Esophagus (tissue), 2 donors: Measurements from ENCODE around the gene SCMH1. TPM values are rescaled to one million over a fixed set of nuclear protein-coding genes. Genes with fewer than 3 reads are reported as not detected.
"Not testable (repeated sequence)": the region's sequence is repeated elsewhere in the genome, so short reads cannot be mapped to it uniquely, and the experiment has no call there.

Experiments
- H3K27ac ChIP-seq, 2 donors: one replicate each; pipeline ENCODE4 v1.5.1; 2013; ENCODE audit warnings: low read depth in 2 of 2, mild to moderate bottlenecking in 2 of 2, inconsistent platforms in 1 of 2, low read length in 1 of 2, moderate library complexity in 1 of 2
- H3K27me3 ChIP-seq, 2 donors: one replicate each; pipeline ENCODE4 v1.6.1; 2013; ENCODE audit warnings: low read length in 2 of 2, control low read depth in 1 of 2, mild to moderate bottlenecking in 1 of 2; ENCODE audit not compliant: insufficient read depth in 2 of 2, control insufficient read depth in 1 of 2
- H3K36me3 ChIP-seq, 2 donors: one replicate each; pipeline ENCODE4 v1.6.1; 2013; ENCODE audit warnings: low read length in 1 of 2; ENCODE audit not compliant: control insufficient read depth in 2 of 2, insufficient read depth in 2 of 2
- H3K4me1 ChIP-seq, 2 donors: one replicate each; pipeline ENCODE4 v1.6.1; 2013; ENCODE audit warnings: low read length in 1 of 2; ENCODE audit not compliant: control insufficient read depth in 2 of 2, insufficient read depth in 2 of 2
- H3K4me3 ChIP-seq, 2 donors: one replicate each; pipeline ENCODE4 v1.5.1; 2013; ENCODE audit warnings: low read length in 2 of 2, mild to moderate bottlenecking in 2 of 2, low read depth in 1 of 2, moderate library complexity in 1 of 2
- H3K9me3 ChIP-seq, 2 donors: one replicate each; pipeline ENCODE4 v1.6.1; 2013; ENCODE audit warnings: mild to moderate bottlenecking in 2 of 2, low read depth in 1 of 2, low read length in 1 of 2, moderate library complexity in 1 of 2; ENCODE audit not compliant: control insufficient read depth in 2 of 2, insufficient read depth in 1 of 2
- WGBS, 2 donors: extraction: QIAGEN DNeasy Blood & Tissue Kit; methylation state at CpG; one replicate each; pipeline ENCODE4 v1.1.7; 2013; 5-methylcytosine and 5-hydroxymethylcytosine counted together
- polyA plus RNA-seq, 2 donors: library from polyadenylated mRNA; stranded (reverse); fragments of 200-250 nt; gene quantifications; one replicate each; pipeline ENCODE4 v1.2.3, GENCODE V29; 2013
- donor health status: healthy with polysubstance abuse.
- donor health status: Bipolar disorder and iron deficiency.

The SCMH1 gene
- polyA plus RNA-seq, 2 donors: 11.1 to 12.8 TPM

DNA sequence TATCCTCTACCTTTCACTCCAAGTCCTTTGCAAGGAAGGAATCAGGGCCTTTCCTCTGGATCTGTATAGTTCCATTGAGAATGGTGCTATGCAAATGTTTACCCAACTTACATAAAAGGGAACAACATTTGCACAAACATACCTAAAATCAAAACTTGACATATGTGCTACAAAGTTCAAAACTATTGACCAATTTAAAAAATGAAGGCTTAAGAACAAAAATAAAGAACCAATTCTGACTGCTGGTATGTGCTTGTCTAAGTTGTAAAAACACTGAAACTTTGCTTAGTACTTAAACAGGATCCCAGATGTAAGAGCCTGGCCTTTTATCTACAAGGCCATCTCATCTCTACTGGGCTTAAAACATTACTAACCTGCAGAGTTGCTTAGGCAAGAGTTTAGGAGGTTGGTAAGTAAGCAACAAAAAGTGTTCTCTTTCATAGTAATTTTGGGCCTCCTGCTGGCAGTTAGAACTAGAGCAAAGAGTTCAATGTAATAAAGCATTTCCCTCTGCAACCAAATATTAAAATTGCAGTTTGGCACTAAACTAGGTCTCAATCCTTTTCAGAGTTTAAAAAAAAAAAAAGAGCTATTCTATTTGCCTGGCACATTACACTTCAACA lies 2.0 kb downstream of the SCMH1 start:
- Histone ChIP-seq H3K36me3 (no peaks in the 10 kb centered on the region), H3K27ac (no peak overlapping the region), H3K4me1 (no peaks in the 10 kb centered on the region), H3K4me3 (no peak overlapping the region), H3K9me3 (no peaks in the 10 kb centered on the region), H3K27me3 (no peaks in the 10 kb centered on the region)

DNA sequence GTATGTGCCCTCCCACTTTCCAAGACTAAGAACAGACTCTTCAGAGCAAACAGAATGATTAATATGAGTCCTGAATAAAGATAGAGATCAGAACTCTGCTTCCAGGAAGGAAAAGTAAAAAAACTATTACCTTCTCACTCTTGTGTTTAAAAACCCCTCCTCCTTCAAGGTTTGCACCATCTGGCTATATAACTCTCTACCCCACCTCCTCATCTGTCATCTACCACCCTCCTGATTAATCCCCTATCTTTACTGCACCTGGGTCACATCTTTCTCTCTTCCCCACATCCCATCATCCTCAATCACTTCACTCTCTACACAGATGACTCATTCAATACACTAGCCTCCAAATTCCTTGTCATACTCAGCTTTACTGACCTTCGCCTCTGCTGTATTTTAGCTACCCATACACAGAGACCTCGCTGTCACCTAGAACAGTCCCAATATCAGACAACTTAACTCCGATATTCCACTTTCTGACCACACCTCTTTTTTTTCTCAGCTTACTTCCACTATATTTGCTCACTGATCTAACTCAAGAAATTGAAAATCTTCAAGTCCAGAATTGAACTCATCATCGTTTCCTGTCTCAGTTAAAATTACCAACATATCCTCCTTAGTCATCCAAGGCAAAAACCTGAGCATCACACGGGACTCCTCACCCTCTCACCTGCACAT lies 3.7 kb downstream of the SCMH1 start:
- no peak overlapping the region for H3K27ac ChIP-seq
- no peaks in the 10 kb centered on the region for H3K27me3 ChIP-seq
- WGBS, 2 donors: 58 to 59% methylated on average over 5 of the region's 5 CpGs
- no peak overlapping the region for H3K4me3 ChIP-seq
- no peaks in the 10 kb centered on the region for H3K9me3 ChIP-seq
- H3K36me3 ChIP-seq: no peaks in the 10 kb centered on the region
- H3K4me1 ChIP-seq: no peaks in the 10 kb centered on the region

DNA sequence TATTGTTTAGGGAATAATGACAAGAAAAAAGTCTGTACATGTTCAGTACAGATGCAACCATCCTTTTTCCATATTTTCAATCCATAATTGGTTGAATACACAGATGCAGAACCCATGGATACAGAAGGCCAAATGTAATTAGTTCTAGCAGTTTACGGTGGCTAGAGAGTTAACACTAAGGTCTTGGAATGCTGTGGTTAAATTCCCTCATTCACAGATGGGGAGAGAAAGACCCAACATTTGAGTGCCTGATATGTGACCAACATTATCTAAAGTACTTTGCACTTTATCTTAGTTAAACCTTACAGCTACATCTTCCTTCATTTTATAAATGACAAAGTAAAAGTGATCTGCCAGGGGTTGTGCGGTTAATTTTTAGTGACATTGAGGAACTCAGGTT lies 5.3 kb downstream of the SCMH1 start:
- H3K36me3 ChIP-seq: no peaks in the 10 kb centered on the region
- H3K4me3 ChIP-seq: no peak overlapping the region
- WGBS, 2 donors: 88 to 95% methylated on average over 2 of the region's 2 CpGs
- no peaks in the 10 kb centered on the region for H3K27me3 ChIP-seq
- no peaks in the 10 kb centered on the region for H3K4me1 ChIP-seq
- H3K27ac ChIP-seq: no peak overlapping the region
- no peaks in the 10 kb centered on the region for H3K9me3 ChIP-seq

DNA sequence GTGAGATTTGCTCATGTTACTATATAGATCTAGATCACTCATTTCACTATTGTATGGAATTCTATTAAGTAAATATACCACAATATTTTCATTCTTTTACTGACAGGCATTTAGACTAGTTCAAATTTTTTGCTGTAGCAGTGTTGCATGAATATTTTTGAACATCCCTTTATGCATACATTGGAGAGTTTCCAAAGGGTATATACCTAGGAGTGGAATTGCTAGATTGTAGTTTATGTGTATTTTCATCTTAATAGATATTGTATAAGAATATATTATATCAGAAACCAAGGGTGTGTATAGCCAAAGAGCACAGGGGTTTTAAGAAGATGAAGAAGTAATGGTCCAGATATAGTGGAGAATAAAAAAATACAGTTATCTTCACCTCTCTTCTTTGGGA lies 6.2 kb downstream of the SCMH1 start:
- Histone ChIP-seq H3K9me3 (no peaks in the 10 kb centered on the region), H3K27me3 (no peaks in the 10 kb centered on the region), H3K27ac (no peak overlapping the region), H3K36me3 (no peaks in the 10 kb centered on the region), H3K4me3 (no peak overlapping the region), H3K4me1 (no peaks in the 10 kb centered on the region)

DNA sequence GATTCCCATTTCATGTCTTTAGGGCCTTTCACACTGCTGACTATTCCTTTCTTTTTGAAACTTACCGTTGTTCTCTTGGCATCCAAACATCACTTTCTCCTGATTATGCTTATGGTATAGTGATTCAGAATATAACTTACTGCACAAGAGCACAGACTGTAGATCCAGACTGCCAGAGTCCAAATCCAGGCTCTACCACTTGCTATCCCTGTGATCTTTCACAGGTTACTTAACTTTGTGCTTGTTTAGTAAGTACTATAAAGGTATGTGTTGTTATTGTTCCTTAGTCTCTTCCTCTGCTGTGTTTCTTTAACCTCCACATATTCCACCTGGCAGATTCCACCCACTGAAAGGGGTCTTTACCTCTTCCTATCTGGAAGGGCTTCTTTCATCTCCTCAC lies 8.4 kb downstream of the SCMH1 start:
- H3K27me3 ChIP-seq: no peaks in the 10 kb centered on the region
- H3K4me1 ChIP-seq: no peaks in the 10 kb centered on the region
- 55 to 64% methylated on average over 1 of the region's 1 CpG for WGBS, 2 donors
- no peaks in the 10 kb centered on the region for H3K9me3 ChIP-seq
- H3K27ac ChIP-seq: no peak overlapping the region
- no peaks in the 10 kb centered on the region for H3K36me3 ChIP-seq
- H3K4me3 ChIP-seq: no peak overlapping the region

DNA sequence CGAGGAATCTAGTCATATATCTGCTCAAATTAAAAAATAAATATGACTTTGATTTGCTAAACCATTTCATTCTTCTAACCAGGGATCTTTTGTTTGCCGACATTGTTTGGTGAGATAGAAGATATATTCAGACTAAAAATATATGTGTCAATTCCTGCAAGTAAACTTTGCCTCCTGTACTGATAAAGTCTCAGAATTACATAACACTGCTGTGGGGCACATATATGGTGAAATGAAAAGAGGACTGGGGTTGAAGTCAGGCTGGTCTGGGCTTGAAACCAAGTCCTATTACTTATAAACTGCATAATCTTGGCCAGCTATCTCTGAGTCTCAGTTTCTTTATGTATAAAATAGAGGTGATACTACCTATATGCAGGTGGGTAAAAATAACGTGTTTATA lies 9.8 kb downstream of the SCMH1 start:
- Histone ChIP-seq H3K27me3 (no peaks in the 10 kb centered on the region), H3K4me3 (no peak overlapping the region), H3K27ac (no peak overlapping the region), H3K4me1 (no peaks in the 10 kb centered on the region), H3K36me3 (no peaks in the 10 kb centered on the region), H3K9me3 (no peaks in the 10 kb centered on the region)
- WGBS, 2 donors: 48 to 57% methylated on average over 3 of the region's 3 CpGs

DNA sequence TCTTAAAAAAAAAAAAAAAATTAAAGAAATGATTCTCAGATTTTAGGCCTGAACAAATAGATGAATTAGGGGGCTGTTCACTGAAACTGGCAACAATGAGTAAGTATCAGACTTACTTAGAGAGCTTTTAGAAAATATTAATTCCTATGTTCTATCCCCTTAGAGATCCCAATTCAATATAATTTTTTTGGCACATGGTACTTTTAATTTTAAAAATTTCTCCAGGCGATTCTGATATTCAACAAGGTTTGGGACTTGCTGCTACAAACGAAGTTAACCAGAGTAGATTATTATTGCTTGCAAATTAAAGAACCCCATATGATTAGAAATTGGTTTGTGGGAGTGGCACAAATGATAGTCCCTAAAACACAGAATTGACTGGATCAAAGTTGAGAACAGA lies 11.4 kb downstream of the SCMH1 start:
- Histone ChIP-seq H3K27ac (no peak overlapping the region), H3K27me3 (no peaks in the 10 kb centered on the region), H3K4me3 (no peak overlapping the region), H3K4me1 (no peaks in the 10 kb centered on the region), H3K36me3 (no peaks in the 10 kb centered on the region), H3K9me3 (no peaks in the 10 kb centered on the region)
- WGBS, 2 donors: 79 to 82% methylated on average over 2 of the region's 2 CpGs

DNA sequence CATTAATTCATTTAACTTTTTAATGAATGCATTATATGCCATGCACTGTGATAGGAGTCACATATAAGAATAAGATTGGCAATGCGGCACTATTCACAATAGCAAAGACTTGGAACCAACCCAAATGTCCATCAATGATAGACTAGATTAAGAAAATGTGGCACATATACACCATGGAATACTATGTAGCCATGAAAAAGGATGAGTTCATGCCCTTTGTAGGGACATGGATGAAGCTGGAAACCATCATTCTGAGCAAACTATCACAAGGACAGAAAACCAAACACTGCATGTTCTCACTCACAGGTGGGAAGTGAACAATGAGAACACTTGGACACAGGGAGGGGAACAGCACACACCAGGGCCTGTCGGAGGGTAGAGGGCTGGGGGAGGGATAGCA lies 12.9 kb downstream of the SCMH1 start:
- H3K4me3 ChIP-seq, H3K4me1 ChIP-seq, H3K36me3 ChIP-seq, H3K27ac ChIP-seq, H3K9me3 ChIP-seq, H3K27me3 ChIP-seq: not testable (repeated sequence)
- WGBS, 2 donors: 98 to 100% methylated on average over 2 of the region's 2 CpGs

DNA sequence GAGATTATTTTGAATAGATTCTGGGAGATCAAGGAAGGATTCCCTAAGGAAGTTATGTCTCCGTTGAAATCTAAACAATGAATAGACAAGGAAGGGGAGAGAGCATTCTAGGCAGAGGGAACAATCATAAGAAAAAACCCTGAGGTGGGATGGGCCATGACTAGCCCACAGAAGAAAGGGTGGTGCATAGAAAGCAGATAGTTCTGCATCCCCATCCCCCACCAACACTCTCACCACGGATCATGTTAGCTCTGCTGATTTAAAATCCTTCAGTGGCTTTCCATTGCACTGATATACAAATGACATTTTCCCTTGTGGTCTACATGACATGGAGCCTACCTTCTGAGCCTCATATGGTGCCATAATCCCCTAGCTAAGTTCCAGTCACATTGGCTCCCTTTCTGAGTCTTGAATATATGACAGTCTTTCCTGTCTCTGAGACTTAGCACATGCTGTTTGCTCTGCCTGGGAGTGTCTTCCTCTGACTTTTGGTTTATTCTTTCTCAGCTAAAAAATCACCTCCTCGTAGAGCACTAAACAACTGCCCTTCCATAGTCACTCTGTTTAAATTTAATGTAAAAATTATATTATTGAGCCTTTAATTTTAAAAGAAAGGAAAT lies 15.2 kb downstream of the SCMH1 start:
- Histone ChIP-seq H3K4me3 (no peak overlapping the region), H3K27me3 (no peaks in the 10 kb centered on the region), H3K4me1 (no peaks in the 10 kb centered on the region), H3K36me3 (no peaks in the 10 kb centered on the region), H3K27ac (no peak overlapping the region), H3K9me3 (no peaks in the 10 kb centered on the region)
- 46 to 53% methylated on average over 3 of the region's 3 CpGs for WGBS, 2 donors

DNA sequence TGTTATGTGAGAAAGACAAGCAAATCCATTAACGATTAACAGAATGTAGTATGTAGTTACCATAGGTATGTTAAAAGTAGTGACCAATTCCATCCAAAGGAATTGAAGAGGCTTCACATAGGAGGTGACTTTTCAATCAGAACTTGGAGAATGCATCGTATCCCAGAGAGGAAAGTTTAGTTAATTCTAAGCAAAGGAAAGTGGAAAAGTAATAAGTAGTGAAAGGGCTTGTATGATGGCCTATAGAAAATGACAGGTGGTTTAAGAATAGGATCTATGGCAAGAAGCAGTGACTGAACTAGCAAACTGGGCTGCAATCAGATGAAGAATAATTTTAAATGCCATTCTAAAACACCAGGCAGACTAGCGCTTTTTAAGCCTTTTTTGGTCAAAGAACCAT lies 16.6 kb downstream of the SCMH1 start:
- H3K4me3 ChIP-seq: no peak overlapping the region
- H3K4me1 ChIP-seq: no peaks in the 10 kb centered on the region
- WGBS, 2 donors: 91 to 97% methylated on average over 3 of the region's 3 CpGs
- H3K36me3 ChIP-seq: no peaks in the 10 kb centered on the region
- no peaks in the 10 kb centered on the region for H3K9me3 ChIP-seq
- H3K27me3 ChIP-seq: no peaks in the 10 kb centered on the region
- no peak overlapping the region for H3K27ac ChIP-seq
